Endodermal cell (in vitro differentiated cells): ENCODE data around the gene DLX1. TPM values are rescaled to one million over a fixed set of nuclear protein-coding genes. Genes with fewer than 3 reads are reported as not detected.
"Not testable (repeated sequence)": the region's sequence is repeated elsewhere in the genome, so short reads cannot be mapped to it uniquely, and the experiment has no call there.

ENCODE experiments used
- DNase-seq: peaks from one replicate; pipeline ENCODE4 v3.0.0-alpha.2; 2017
- H3K27ac ChIP-seq: 2 replicates; pipeline ENCODE4 v1.5.1; 2013; ENCODE audit warnings: mild to moderate bottlenecking, low read depth, low read length, moderate library complexity
- H3K27me3 ChIP-seq: 2 replicates; pipeline ENCODE4 v1.6.1; 2013; ENCODE audit warnings: mild to moderate bottlenecking, low read length, moderate library complexity; ENCODE audit not compliant: insufficient read depth, control insufficient read depth, poor library complexity, severe bottlenecking
- H3K36me3 ChIP-seq: 2 replicates; pipeline ENCODE4 v1.7.0; 2013; ENCODE audit warnings: mild to moderate bottlenecking, low read length, moderate library complexity; ENCODE audit not compliant: control insufficient read depth, insufficient read depth
- H3K4me1 ChIP-seq: one replicate; pipeline ENCODE4 v1.7.0; 2013; ENCODE audit warnings: low read length; ENCODE audit not compliant: control insufficient read depth, insufficient read depth
- H3K4me3 ChIP-seq: 2 replicates; pipeline ENCODE4 v1.5.1; 2013; ENCODE audit warnings: mild to moderate bottlenecking, low read length, moderate library complexity
- H3K9ac ChIP-seq: 2 replicates; pipeline ENCODE4 v1.6.1; 2013; ENCODE audit warnings: mild to moderate bottlenecking, low read length, moderate library complexity; ENCODE audit not compliant: poor library complexity, severe bottlenecking; ENCODE audit errors: extremely low read depth
- H3K9me3 ChIP-seq: 2 replicates; pipeline ENCODE4 v1.6.1; 2013; ENCODE audit warnings: mild to moderate bottlenecking, low read length, moderate library complexity; ENCODE audit not compliant: control insufficient read depth
- H3K27ac Mint-ChIP-seq: 2 replicates; pipeline ENCODE4 v1.8.0; 2020; ENCODE audit warnings: mixed read lengths
- H3K27me3 Mint-ChIP-seq: 2 replicates; pipeline ENCODE4 v1.8.0; 2021; ENCODE audit warnings: mild to moderate bottlenecking, mixed read lengths; ENCODE audit not compliant: insufficient read depth
- H3K36me3 Mint-ChIP-seq: 2 replicates; pipeline ENCODE4 v1.8.0; 2020; ENCODE audit warnings: low read depth, mixed read lengths
- H3K4me1 Mint-ChIP-seq: 2 replicates; pipeline ENCODE4 v1.8.0; 2020; ENCODE audit warnings: mixed read lengths
- H3K4me3 Mint-ChIP-seq: 2 replicates; pipeline ENCODE4 v1.8.0; 2020; ENCODE audit warnings: mild to moderate bottlenecking, moderate library complexity, mixed read lengths
- H3K9me3 Mint-ChIP-seq: 2 replicates; pipeline ENCODE4 v1.8.0; 2020; ENCODE audit warnings: mild to moderate bottlenecking, mixed read lengths
- WGBS, 2 experiments: methylation state at CpG; one replicate each; pipeline versions ENCODE4 v1.1.5 to v1.1.7; 2013; ENCODE audit warnings: missing lambda C conversion rate in 2 of 2, mixed read lengths in 1 of 2; ENCODE audit not compliant: insufficient coverage in 1 of 2, insufficient read length in 1 of 2; 5-methylcytosine and 5-hydroxymethylcytosine counted together
- total RNA-seq, 2 donors: library from RNA; stranded (reverse); fragmentation: NEBNext Ultra II Directional in 1 of 2; extraction: Animal tissue kit (Norgen Biotek cat#: 25700) in 1 of 2; gene quantifications; 2 replicates in 1 of 2; 3 replicates in 1 of 2; pipeline ENCODE4 v1.2.1, GENCODE V29; 2021
- TF ChIP-seq, protein P1 (sequence below): fragments of 200-600 bp; sonication (generic); conservative IDR thresholded peaks from 2 replicates; pipeline ENCODE4 v1.5.0; 2021; ENCODE audit warnings: antibody characterized with exemption, mild to moderate bottlenecking

DLX1 gene
- total RNA-seq, 2 donors from 2014 or later: not detected

DNA sequence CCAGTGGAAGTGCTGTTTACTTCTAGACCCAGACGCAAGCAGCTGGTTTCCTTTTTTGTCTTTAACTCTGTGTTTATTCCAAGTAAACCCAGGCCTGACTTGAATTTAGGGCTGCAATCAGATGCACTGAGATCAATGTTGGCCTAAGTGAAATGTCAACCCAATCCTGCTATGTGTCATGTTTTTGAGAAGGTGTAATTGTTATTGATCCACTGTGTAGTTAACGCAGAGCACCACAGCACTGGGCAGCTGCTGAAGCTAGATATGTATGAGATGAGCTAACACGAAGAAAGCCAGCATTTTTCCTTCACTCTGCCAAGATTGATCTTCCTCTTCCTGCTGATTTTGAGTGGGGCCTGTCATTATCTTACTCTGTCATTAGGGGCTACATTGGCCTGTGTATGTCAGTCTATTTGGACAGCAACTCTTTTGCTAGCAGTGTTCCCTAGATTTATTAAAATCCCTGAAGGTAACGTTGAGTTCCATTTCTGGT lies 18.9 kb upstream of the DLX1 start:
- H3K27ac ChIP-seq: no peak overlapping the region
- peaks cover 3% of the 10 kb centered on the region for H3K36me3 Mint-ChIP-seq
- 87 to 88% methylated on average over 3 to 4 of the region's 4 CpGs for WGBS, 2 experiments

DNA sequence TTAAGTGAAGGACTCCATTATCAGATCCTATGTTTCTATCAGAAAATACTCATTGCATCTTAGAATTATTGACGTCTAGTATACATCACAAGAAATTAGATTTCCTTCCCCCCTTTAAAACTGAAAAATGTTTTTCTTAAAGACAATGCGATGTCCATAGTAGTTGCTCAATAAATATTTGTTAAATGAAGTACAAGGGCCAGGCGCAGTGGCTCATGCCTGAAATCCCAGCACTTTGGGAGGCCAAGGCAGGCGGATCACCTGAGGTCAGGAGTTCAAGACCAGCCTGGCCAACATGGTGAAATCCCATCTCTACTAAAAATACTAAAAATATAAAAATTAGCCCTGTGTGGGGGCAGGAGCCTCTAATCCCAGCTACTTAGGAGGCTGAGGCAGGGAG lies 17.4 kb upstream of the DLX1 start:
- not testable (repeated sequence) for H3K27me3 Mint-ChIP-seq, H3K9ac ChIP-seq, DNase-seq, H3K36me3 Mint-ChIP-seq, H3K4me1 Mint-ChIP-seq, H3K9me3 Mint-ChIP-seq, H3K4me3 Mint-ChIP-seq, H3K4me3 ChIP-seq, H3K27ac Mint-ChIP-seq, H3K27ac ChIP-seq, H3K4me1 ChIP-seq, H3K36me3 ChIP-seq, H3K9me3 ChIP-seq, H3K27me3 ChIP-seq
- WGBS, 2 experiments: 87 to 100% methylated on average over 1 to 4 of the region's 4 CpGs

More for the DNA sequence above, 18.9 kb upstream of the DLX1 start:
- no peak overlapping the region for H3K4me3 ChIP-seq
- no peak for DNase-seq
- Mint-ChIP-seq H3K4me3 (no peak overlapping the region), H3K9me3 (no peaks in the 10 kb centered on the region), H3K27me3 (no peaks in the 10 kb centered on the region), H3K4me1 (no peaks in the 10 kb centered on the region), H3K27ac (no peak overlapping the region)
- no peak overlapping the region for H3K9ac ChIP-seq
- H3K9me3 ChIP-seq: no peaks in the 10 kb centered on the region
- no peaks in the 10 kb centered on the region for H3K36me3 ChIP-seq
- TF ChIP-seq, protein P1, sequence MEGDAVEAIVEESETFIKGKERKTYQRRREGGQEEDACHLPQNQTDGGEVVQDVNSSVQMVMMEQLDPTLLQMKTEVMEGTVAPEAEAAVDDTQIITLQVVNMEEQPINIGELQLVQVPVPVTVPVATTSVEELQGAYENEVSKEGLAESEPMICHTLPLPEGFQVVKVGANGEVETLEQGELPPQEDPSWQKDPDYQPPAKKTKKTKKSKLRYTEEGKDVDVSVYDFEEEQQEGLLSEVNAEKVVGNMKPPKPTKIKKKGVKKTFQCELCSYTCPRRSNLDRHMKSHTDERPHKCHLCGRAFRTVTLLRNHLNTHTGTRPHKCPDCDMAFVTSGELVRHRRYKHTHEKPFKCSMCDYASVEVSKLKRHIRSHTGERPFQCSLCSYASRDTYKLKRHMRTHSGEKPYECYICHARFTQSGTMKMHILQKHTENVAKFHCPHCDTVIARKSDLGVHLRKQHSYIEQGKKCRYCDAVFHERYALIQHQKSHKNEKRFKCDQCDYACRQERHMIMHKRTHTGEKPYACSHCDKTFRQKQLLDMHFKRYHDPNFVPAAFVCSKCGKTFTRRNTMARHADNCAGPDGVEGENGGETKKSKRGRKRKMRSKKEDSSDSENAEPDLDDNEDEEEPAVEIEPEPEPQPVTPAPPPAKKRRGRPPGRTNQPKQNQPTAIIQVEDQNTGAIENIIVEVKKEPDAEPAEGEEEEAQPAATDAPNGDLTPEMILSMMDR: no peak
- H3K27me3 ChIP-seq: no peaks in the 10 kb centered on the region
- H3K4me1 ChIP-seq: no peaks in the 10 kb centered on the region

DNA sequence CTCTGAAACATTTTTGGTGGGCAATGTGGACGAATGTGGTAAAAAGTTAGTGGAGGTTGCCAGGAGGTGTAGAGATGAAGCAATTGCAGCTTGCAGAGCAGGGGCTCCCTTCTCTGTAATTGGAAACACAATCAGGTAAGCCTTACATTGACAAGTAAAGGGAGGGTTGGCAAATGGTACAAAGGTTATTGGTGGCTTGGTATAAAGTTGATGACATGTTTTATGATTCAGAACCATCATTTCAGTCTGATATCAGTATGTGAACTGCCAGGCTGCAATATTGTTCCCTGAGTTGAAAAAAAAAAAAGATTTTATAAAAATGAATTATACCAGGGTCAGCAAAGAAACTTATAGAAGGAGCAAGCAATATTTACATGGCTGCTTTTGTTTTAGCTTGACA lies 14.4 kb upstream of the DLX1 start:
- Histone ChIP-seq H3K27me3 (peaks cover 7% of the 10 kb centered on the region), H3K9ac (no peak overlapping the region), H3K4me1 (no peaks in the 10 kb centered on the region), H3K4me3 (no peak overlapping the region), H3K27ac (no peak overlapping the region), H3K9me3 (no peaks in the 10 kb centered on the region), H3K36me3 (no peaks in the 10 kb centered on the region)
- H3K27ac Mint-ChIP-seq: no peak overlapping the region
- TF ChIP-seq, protein P1: no peak
- peaks cover 1% of the 10 kb centered on the region for H3K4me1 Mint-ChIP-seq
- 75 to 80% methylated on average over 1 of the region's 1 CpG for WGBS, 2 experiments
- DNase-seq: no peak
- no peak overlapping the region for H3K4me3 Mint-ChIP-seq
- peaks cover 12% of the 10 kb centered on the region for H3K27me3 Mint-ChIP-seq
- no peaks in the 10 kb centered on the region for H3K9me3 Mint-ChIP-seq
- peaks cover 3% of the 10 kb centered on the region for H3K36me3 Mint-ChIP-seq

DNA sequence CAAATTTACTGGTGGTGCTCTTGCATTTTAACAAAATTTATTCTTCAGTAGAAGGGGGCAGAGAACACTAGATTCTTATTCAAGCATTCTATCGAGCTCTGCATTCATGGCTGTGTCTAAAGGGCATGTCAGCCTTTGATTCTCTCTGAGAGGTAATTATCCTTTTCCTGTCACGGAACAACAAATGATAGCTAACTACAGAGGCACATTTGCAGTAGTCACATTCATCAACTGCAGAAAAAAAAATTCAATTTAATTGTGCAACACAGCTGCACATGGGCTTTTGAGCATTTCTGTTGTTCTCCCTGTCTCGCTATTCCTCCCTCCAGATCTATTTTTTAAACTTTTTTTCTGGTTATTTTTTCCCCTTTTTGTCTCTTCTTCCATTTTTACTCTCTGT lies 13.0 kb upstream of the DLX1 start:
- Histone ChIP-seq H3K9me3 (no peaks in the 10 kb centered on the region), H3K27ac (peak overlapping the region; percentile 92), H3K27me3 (peaks cover 21% of the 10 kb centered on the region), H3K4me3 (no peak overlapping the region), H3K4me1 (no peaks in the 10 kb centered on the region), H3K36me3 (no peaks in the 10 kb centered on the region), H3K9ac (no peak overlapping the region)
- H3K4me3 Mint-ChIP-seq: no peak overlapping the region
- no peaks in the 10 kb centered on the region for H3K9me3 Mint-ChIP-seq
- H3K27me3 Mint-ChIP-seq: peaks cover 23% of the 10 kb centered on the region
- TF ChIP-seq, protein P1: no peak
- H3K36me3 Mint-ChIP-seq: peaks cover 3% of the 10 kb centered on the region
- H3K4me1 Mint-ChIP-seq: peaks cover 1% of the 10 kb centered on the region
- DNase-seq: no peak
- H3K27ac Mint-ChIP-seq: no peak overlapping the region
- WGBS, 2 experiments: 67 to 81% methylated on average over 2 to 3 of the region's 3 CpGs
